AG08396 (cell line): Measurements from ENCODE around the gene EFNA5.

Source experiments
- DNase-seq: peaks from one replicate; pipeline ENCODE4 v3.0.0; 2012; ENCODE audit warnings: low spot score, mixed read lengths

Gene EFNA5

GRCh38 chr5:107393851-107394250, 276.9 kb downstream of the EFNA5 start:
- no peak for DNase-seq

- no peak for DNase-seq
Measured at GRCh38 chr5:107391787-107392186, 278.9 kb downstream of the EFNA5 start.

GRCh38 chr5:107389775-107390148, 281.0 kb downstream of the EFNA5 start:
- no peak for DNase-seq

GRCh38 chr5:107389130-107389774, 281.5 kb downstream of the EFNA5 start:
- DNase-seq: no peak

- DNase-seq: peak; percentile 35
Measured at GRCh38 chr5:107388141-107388861, 282.4 kb downstream of the EFNA5 start.

- no peak for DNase-seq
Measured at GRCh38 chr5:107387526-107388140, 283.1 kb downstream of the EFNA5 start.

GRCh38 chr5:107385708-107386107, 285.0 kb downstream of the EFNA5 start:
- DNase-seq: no peak

- DNase-seq: no peak
Measured at GRCh38 chr5:107384256-107384655, 286.5 kb downstream of the EFNA5 start.

- DNase-seq: no peak
Measured at GRCh38 chr5:107383414-107383813, 287.3 kb downstream of the EFNA5 start.

- peak; percentile 17 for DNase-seq
Measured at GRCh38 chr5:107381189-107381856, 289.4 kb downstream of the EFNA5 start.

GRCh38 chr5:107380654-107381053, 290.1 kb downstream of the EFNA5 start:
- DNase-seq: no peak

GRCh38 chr5:107378218-107378899, 292.4 kb downstream of the EFNA5 start:
- no peak for DNase-seq

- no peak for DNase-seq
Measured at GRCh38 chr5:107377277-107377609, 293.5 kb downstream of the EFNA5 start.

GRCh38 chr5:107376546-107377276, 294.0 kb downstream of the EFNA5 start:
- peak; percentile 42 for DNase-seq

- DNase-seq: no peak
Measured at GRCh38 chr5:107373549-107374263, 297.0 kb downstream of the EFNA5 start.

- no peak for DNase-seq
Measured at GRCh38 chr5:107372723-107373450, 297.9 kb downstream of the EFNA5 start.

- no peak for DNase-seq
Measured at GRCh38 chr5:107370396-107370968, 300.3 kb downstream of the EFNA5 start.

- no peak for DNase-seq
Measured at GRCh38 chr5:107369622-107370021, 301.1 kb downstream of the EFNA5 start.

GRCh38 chr5:107368615-107369014, 302.1 kb downstream of the EFNA5 start:
- no peak for DNase-seq

GRCh38 chr5:107367939-107368338, 302.8 kb downstream of the EFNA5 start:
- no peak for DNase-seq
